IMR-90 (cell line): ENCODE results near the gene DCC.

Experiments
- CEBPB ChIP-seq: IDR thresholded peaks from 2 replicates; pipeline ENCODE4 v1.6.1; 2012; ENCODE audit warnings: low read depth, low read length, improper control_type of control experiment
- POLR2A ChIP-seq: IDR thresholded peaks from 2 replicates; pipeline ENCODE4 v1.6.1; 2012; ENCODE audit warnings: mild to moderate bottlenecking, low read depth, low read length
- TF ChIP-seq, protein P1 (sequence below): conservative IDR thresholded peaks from 2 replicates; pipeline ENCODE4 v1.5.1; 2012; ENCODE audit warnings: mild to moderate bottlenecking, low read depth, low read length, improper control_type of control experiment

DNA sequence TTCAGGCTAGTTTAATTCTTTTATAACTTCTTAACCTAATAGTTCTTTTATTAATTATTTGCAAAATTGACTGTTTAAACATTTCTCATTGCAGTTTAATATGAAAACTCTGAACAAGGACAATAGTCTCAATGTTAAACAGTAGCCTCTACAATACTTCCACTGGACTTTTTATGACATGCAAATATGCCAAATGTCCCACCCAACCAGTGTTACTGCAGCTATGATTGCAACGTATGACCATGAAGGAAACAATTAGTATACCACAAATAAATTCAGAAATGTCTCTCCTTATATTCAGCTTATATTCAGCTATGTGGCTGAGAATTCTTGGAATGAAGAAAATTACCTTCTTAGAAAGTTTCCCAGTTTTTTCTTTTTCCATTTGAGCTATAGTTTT lies 688.6 kb downstream of the DCC start:
- TF ChIP-seq, protein P1, sequence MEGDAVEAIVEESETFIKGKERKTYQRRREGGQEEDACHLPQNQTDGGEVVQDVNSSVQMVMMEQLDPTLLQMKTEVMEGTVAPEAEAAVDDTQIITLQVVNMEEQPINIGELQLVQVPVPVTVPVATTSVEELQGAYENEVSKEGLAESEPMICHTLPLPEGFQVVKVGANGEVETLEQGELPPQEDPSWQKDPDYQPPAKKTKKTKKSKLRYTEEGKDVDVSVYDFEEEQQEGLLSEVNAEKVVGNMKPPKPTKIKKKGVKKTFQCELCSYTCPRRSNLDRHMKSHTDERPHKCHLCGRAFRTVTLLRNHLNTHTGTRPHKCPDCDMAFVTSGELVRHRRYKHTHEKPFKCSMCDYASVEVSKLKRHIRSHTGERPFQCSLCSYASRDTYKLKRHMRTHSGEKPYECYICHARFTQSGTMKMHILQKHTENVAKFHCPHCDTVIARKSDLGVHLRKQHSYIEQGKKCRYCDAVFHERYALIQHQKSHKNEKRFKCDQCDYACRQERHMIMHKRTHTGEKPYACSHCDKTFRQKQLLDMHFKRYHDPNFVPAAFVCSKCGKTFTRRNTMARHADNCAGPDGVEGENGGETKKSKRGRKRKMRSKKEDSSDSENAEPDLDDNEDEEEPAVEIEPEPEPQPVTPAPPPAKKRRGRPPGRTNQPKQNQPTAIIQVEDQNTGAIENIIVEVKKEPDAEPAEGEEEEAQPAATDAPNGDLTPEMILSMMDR = no peak
- TF ChIP-seq CEBPB (no peak), POLR2A (no peak)
